AG04450 (cell line): ENCODE results near the gene PPP4R4. TPM values are rescaled to one million over a fixed set of nuclear protein-coding genes. Genes with fewer than 3 reads are reported as not detected.
A peak's percentile ranks its signal among the peaks of the same experiment; 100 is the strongest.

ENCODE experiments used
- CTCF ChIA-PET: fragments of 300-600, 350-600 bp; formaldehyde crosslinking; extraction: SDS; loops from one replicate; lab custom pipeline; 2022; ENCODE audit warnings: antibody characterized with exemption, inconsistent platforms; lab: Charles Lee
- POLR2A ChIA-PET: fragments of 350-600 bp; formaldehyde crosslinking; extraction: SDS; loops from one replicate; lab custom pipeline; 2021; ENCODE audit warnings: antibody characterized with exemption, inconsistent platforms; lab: Yijun Ruan, JAX
- DNase-seq: peaks from one replicate; pipeline ENCODE4 v3.0.0-alpha.2; 2011; ENCODE audit warnings: low read depth, low spot score
- H3K27ac ChIP-seq: one replicate; pipeline ENCODE4 v1.5.1; 2012; ENCODE audit warnings: low read depth, low read length, control low read depth
- H3K27me3 ChIP-seq: one replicate; pipeline ENCODE4 v1.6.0; 2012; ENCODE audit warnings: low read length; ENCODE audit not compliant: control insufficient read depth, insufficient read depth
- H3K4me3 ChIP-seq: 2 replicates; pipeline ENCODE4 v1.5.1; 2011; ENCODE audit warnings: mild to moderate bottlenecking, low read depth, low read length, control low read depth
- H3K9me3 ChIP-seq: 2 replicates; pipeline ENCODE4 v1.5.1; 2012; ENCODE audit warnings: low read length; ENCODE audit not compliant: control insufficient read depth, insufficient read depth
- polyA plus RNA-seq: library from polyadenylated mRNA; depleted of rRNA; stranded (reverse); fragments of >200 nt; gene quantifications from 2 replicates; pipeline ENCODE4 v1.2.3, GENCODE V29; 2011
- TF ChIP-seq, protein P1 (sequence below): IDR thresholded peaks from 2 replicates; pipeline ENCODE4 v1.5.1; 2011; ENCODE audit warnings: low read depth, low read length, control low read depth, inconsistent platforms

Gene PPP4R4
- polyA plus RNA-seq, 1 experiment: 0.60 TPM

DNA sequence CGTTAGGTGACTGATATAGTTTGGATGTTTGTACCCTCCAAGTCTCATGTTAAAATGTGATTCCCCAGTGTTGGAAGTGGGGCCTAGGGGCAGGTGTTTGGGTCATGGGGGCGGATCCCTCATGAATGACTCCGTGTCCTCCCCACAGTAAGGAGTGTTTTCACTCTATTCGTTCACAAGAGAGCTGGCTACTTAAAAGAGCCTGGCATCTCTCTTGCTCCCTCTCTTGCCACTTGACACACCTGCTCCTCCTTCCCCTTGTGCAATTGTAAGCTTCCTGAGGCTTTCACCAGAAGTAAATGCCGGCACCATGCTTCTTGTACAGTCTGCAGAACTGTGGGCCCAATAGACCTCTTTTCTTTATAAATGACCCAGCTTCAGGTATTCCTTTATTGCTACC is 47.3 kb upstream of the PPP4R4 start:
- ChIA-PET POLR2A (no interaction called here), CTCF (interaction anchor here (0.9 kb wide), 1 partner anchor 91 kb away, joined by 4 read pairs; no protein-coding TSS in a partner anchor)
- Histone ChIP-seq H3K9me3 (no peaks in the 10 kb centered on the region), H3K4me3 (no peak overlapping the region), H3K27me3 (no peaks in the 10 kb centered on the region), H3K27ac (no peak overlapping the region)
- TF ChIP-seq, protein P1, sequence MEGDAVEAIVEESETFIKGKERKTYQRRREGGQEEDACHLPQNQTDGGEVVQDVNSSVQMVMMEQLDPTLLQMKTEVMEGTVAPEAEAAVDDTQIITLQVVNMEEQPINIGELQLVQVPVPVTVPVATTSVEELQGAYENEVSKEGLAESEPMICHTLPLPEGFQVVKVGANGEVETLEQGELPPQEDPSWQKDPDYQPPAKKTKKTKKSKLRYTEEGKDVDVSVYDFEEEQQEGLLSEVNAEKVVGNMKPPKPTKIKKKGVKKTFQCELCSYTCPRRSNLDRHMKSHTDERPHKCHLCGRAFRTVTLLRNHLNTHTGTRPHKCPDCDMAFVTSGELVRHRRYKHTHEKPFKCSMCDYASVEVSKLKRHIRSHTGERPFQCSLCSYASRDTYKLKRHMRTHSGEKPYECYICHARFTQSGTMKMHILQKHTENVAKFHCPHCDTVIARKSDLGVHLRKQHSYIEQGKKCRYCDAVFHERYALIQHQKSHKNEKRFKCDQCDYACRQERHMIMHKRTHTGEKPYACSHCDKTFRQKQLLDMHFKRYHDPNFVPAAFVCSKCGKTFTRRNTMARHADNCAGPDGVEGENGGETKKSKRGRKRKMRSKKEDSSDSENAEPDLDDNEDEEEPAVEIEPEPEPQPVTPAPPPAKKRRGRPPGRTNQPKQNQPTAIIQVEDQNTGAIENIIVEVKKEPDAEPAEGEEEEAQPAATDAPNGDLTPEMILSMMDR: no peak
- DNase-seq: no peak

DNA sequence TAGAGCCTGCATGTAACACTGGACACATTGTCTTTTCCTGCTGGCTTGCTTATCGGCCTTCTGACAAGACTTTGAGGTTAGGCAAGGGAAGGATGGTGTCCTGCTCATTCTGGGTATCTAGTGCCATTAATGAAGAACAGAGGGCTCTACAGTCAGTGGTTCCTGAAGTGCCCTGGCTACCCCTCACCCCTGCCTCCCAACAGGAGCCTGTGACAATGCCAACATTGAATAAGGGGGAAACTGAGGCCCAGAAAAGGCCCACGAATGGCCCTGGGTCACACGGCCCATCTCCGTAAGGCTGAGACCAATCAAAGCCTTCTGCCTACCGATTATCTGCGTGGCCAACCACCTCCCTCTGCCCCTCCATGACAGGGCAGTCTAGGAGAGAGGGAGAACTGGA is 46.8 kb upstream of the PPP4R4 start:
- TF ChIP-seq, protein P1: no peak
- no peak overlapping the region for H3K4me3 ChIP-seq
- H3K27me3 ChIP-seq: no peaks in the 10 kb centered on the region
- ChIA-PET POLR2A (no interaction called here), CTCF (interaction anchor here (0.9 kb wide), 1 partner anchor 91 kb away, joined by 4 read pairs; no protein-coding TSS in a partner anchor)
- H3K9me3 ChIP-seq: no peaks in the 10 kb centered on the region
- no peak overlapping the region for H3K27ac ChIP-seq
- DNase-seq: no peak

DNA sequence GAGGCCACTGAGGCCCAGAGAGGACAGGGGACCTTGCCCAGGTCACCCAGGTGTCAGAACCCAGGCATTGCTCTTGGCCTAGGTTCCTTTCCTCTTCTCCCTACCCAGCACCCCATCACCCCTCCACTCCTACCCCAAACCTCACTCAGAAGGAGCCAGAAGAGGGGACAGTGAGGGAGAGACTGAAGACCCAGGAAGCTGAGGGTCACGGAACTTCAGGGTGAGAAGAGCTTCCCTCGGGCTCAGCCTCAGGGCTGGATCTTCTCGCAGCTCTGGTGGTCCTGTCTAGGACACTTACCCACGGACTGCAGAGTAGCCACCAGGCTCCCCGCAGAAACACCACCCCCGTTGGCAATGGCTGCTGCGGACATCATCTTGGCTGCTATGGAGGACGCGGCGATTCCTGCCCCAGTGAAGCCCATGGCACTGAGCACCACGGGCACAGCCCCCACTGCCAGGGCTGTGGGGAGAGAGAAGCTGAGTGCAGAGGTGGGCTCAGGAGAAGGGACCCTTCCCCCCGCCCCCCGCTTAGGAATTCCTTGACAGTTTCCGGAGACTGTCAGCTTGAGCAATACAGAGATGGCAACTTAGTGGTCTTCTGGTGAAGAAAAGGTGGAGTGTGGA is 45.8 kb upstream of the PPP4R4 start:
- TF ChIP-seq, protein P1: no peak
- POLR2A ChIA-PET: interaction anchor here (0.7 to 0.9 kb wide), 2 partner anchors 47 to 67 kb away, joined by 6 to 8 read pairs; partner anchors contain the start of genes DDX24 and IFI27L1
- peak overlapping the region; percentile 72 for H3K4me3 ChIP-seq
- CTCF ChIA-PET: interaction anchor here (0.6 to 5.2 kb wide), 10 partner anchors 8 to 1015 kb away, joined by 3 to 84 read pairs (median 7); partner anchors contain the start of genes DDX24 and IFI27L1
- no peaks in the 10 kb centered on the region for H3K9me3 ChIP-seq
- DNase-seq: no peak
- H3K27me3 ChIP-seq: peaks cover under 1% of the 10 kb centered on the region
- no peak overlapping the region for H3K27ac ChIP-seq

DNA sequence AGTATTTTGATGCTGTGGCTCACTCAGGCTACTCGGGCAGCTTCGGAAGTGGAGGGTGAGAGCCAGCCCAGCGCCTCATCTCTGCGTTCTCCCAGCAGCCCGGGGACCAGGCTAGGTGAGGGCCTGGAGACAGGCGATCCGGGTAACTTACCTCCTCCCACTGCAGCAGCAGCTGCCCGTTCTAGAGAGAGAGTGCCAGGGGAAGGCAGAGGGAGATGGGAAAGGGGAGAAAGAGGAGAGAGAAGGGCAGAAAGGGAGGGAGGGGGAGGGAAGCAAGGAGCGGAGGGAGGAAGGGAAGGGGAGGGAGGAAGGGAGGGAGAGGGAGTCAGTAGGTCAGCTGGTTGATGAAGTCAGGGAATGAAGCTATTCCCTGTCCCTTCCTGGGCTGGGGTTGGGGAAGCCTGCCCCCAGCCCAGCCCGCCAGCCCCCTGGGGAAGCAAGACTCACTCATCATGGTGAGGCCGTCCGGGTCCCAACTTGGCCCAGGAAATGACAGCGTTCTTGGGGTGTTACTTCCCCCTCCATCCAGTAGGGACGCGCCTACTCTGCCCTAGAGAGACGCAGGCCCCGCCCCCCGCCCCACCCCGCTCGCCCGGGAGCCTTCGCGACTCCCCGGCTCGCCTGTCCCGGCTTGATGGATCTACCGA is 44.9 kb upstream of the PPP4R4 start, which contains the start of gene IFI27L2:
Gene IFI27L2 (minus strand): TSS at position 494 of the 647 bp plus-strand sequence. CDS start 40 bp downstream, at position 454.
- peak; percentile 24 for DNase-seq
- POLR2A ChIA-PET: interaction anchor here (0.6 to 0.9 kb wide), 4 partner anchors 34 to 119 kb away, joined by 3 to 8 read pairs (median 4); partner anchors contain the start of genes DDX24 and IFI27L1
- H3K9me3 ChIP-seq: no peaks in the 10 kb centered on the region
- peak within 1 kb of the TSS; percentile 54 for H3K27ac ChIP-seq
- H3K4me3 ChIP-seq: peak within 1 kb of the TSS; percentile 72
- CTCF ChIA-PET: interaction anchor here (0.6 to 5.2 kb wide), 16 partner anchors 8 to 1016 kb away, joined by 3 to 84 read pairs (median 6); partner anchors contain the start of genes DDX24 and IFI27L1
- peaks cover 3% of the 10 kb centered on the region for H3K27me3 ChIP-seq
- TF ChIP-seq, protein P1: peak; percentile 40
